Thyroid gland (tissue), 4 donors: ENCODE measurements around the gene KCNG4.

Experiments used
- POLR2A ChIP-seq, 2 donors: fragments of 450-650 bp; IDR thresholded peaks; one replicate each; pipeline ENCODE4 v1.6.1; 2017; ENCODE audit warnings: antibody characterized with exemption in 2 of 2, mild to moderate bottlenecking in 2 of 2, moderate library complexity in 1 of 2
- TF ChIP-seq, protein P1 (sequence below), 6 experiments: fragments of 200-600 bp in 3 of 6; fragments of 450-650 bp in 3 of 6; sonication (generic) in 3 of 6; IDR thresholded peaks; one replicate each; pipeline ENCODE4 v1.5.1; 2016 to 2019; ENCODE audit warnings: antibody characterized with exemption in 6 of 6, mild to moderate bottlenecking in 2 of 6, inconsistent platforms in 1 of 6, moderate library complexity in 1 of 6

DNA sequence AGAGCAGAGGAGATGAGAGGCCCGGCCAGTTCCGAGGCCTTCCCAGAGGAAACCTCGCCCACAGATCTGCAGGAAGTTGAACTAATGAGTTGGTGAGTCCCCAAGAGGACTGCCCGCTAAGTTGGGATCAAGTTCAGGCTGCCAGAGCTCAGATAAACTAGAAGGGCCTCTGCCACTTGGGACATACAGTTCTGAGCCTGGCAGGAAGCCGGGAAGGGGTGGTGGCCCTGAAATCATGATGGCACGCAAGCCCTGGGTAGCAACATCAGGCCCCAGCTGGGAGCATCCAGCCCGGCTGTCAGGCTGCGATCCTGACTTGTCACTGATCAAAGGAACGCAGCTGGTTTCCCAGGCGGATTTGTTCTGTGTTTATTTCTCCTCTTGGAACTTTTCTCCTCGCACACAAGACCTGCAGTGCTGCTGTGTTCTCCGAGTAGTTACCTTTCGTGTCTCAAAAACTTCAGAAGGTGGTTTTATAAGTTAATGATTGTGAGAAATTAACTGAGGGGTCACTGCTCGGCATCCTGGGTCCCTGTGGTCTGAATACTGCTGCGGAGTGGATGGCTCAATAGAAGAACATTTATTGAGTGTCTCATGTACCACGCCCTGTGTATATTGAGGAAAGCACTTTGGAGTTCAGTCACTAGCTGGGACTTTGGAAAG lies 46.9 kb upstream of the KCNG4 start:
- TF ChIP-seq, protein P1, sequence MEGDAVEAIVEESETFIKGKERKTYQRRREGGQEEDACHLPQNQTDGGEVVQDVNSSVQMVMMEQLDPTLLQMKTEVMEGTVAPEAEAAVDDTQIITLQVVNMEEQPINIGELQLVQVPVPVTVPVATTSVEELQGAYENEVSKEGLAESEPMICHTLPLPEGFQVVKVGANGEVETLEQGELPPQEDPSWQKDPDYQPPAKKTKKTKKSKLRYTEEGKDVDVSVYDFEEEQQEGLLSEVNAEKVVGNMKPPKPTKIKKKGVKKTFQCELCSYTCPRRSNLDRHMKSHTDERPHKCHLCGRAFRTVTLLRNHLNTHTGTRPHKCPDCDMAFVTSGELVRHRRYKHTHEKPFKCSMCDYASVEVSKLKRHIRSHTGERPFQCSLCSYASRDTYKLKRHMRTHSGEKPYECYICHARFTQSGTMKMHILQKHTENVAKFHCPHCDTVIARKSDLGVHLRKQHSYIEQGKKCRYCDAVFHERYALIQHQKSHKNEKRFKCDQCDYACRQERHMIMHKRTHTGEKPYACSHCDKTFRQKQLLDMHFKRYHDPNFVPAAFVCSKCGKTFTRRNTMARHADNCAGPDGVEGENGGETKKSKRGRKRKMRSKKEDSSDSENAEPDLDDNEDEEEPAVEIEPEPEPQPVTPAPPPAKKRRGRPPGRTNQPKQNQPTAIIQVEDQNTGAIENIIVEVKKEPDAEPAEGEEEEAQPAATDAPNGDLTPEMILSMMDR (IDR thresholded peaks at IDR 0.05) = no peak
- no peak for TF ChIP-seq POLR2A (IDR thresholded peaks at IDR 0.05)
